DND-41 (cell line): ENCODE data around the gene F2RL3.

Experiments used
- ATAC-seq: fragments of 200-7000 bp; cut with Tn5 transposase; 3 replicates; pipeline ENCODE4 v1.9.1; 2021; ENCODE audit warnings: low read depth; ENCODE audit not compliant: insufficient read depth
- DNase-seq: peaks from one replicate; pipeline ENCODE4 v3.0.0-alpha.2; 2020
- H2AFZ ChIP-seq: 2 replicates; pipeline ENCODE4 v1.6.0; 2012; ENCODE audit warnings: low read depth, low read length
- H3K27ac ChIP-seq: 2 replicates; pipeline ENCODE4 v1.5.1; 2012; ENCODE audit warnings: low read length, inconsistent platforms
- H3K27me3 ChIP-seq: fragments of 200-600 bp; sonication (generic); 2 replicates; pipeline ENCODE4 v1.6.0; 2012; ENCODE audit warnings: low read length, mild to moderate bottlenecking, inconsistent platforms; ENCODE audit not compliant: insufficient read depth, poor library complexity
- H3K36me3 ChIP-seq: 2 replicates; pipeline ENCODE4 v1.5.1; 2012; ENCODE audit warnings: low read length, inconsistent platforms; ENCODE audit not compliant: insufficient read depth
- H3K4me1 ChIP-seq: 2 replicates; pipeline ENCODE4 v1.5.1; 2012; ENCODE audit warnings: mild to moderate bottlenecking, low read length; ENCODE audit not compliant: insufficient read depth
- H3K4me2 ChIP-seq: 2 replicates; pipeline ENCODE4 v1.6.0; 2012; ENCODE audit warnings: mild to moderate bottlenecking, moderate library complexity, low read length, inconsistent platforms; ENCODE audit not compliant: insufficient read depth
- H3K4me3 ChIP-seq, 2 experiments: fragments of 200-600 bp in 1 of 2; shearing (Covaris generic) in 1 of 2; 2 replicates each; pipeline ENCODE4 v1.5.1; 2012 to 2016; ENCODE audit warnings: inconsistent platforms in 2 of 2, low read length in 2 of 2, mild to moderate bottlenecking in 2 of 2, low read depth in 1 of 2, moderate library complexity in 1 of 2
- H3K79me2 ChIP-seq: 2 replicates; pipeline ENCODE4 v1.6.0; 2012; ENCODE audit warnings: low read length, inconsistent platforms; ENCODE audit not compliant: insufficient read depth
- H3K9ac ChIP-seq: 2 replicates; pipeline ENCODE4 v1.6.0; 2012; ENCODE audit warnings: low read depth, mild to moderate bottlenecking, inconsistent platforms, low read length, moderate library complexity
- H3K9me3 ChIP-seq: 2 replicates; pipeline ENCODE4 v1.5.1; 2012; ENCODE audit warnings: low read length, moderate library complexity, mild to moderate bottlenecking, inconsistent platforms; ENCODE audit not compliant: insufficient read depth, severe bottlenecking
- H4K20me1 ChIP-seq: 2 replicates; pipeline ENCODE4 v1.6.0; 2012; ENCODE audit warnings: low read length; ENCODE audit not compliant: insufficient read depth
- CTCF ChIP-seq: IDR thresholded peaks from 2 replicates; pipeline ENCODE4 v1.5.1; 2012; ENCODE audit warnings: borderline replicate concordance, low read length, moderate library complexity, mild to moderate bottlenecking; ENCODE audit not compliant: poor library complexity, severe bottlenecking; ENCODE audit errors: extremely low read depth
- EZH2 ChIP-seq: IDR thresholded peaks from 3 replicates; pipeline ENCODE4 v1.6.1; 2012; ENCODE audit warnings: borderline replicate concordance, low read depth, mild to moderate bottlenecking, moderate library complexity, low read length, inconsistent platforms; ENCODE audit not compliant: severe bottlenecking

F2RL3 gene

GRCh38 chr19:16890461-16891184 is 1.8 kb downstream of the F2RL3 start:
- H3K9me3 ChIP-seq = no peaks in the 10 kb centered on the region
- ATAC-seq (no peak), DNase-seq (no peak)
- H3K27ac ChIP-seq = no peak overlapping the region
- no peaks in the 10 kb centered on the region for H4K20me1 ChIP-seq
- no peak overlapping the region for H3K4me2 ChIP-seq
- H3K36me3 ChIP-seq = no peaks in the 10 kb centered on the region
- no peak overlapping the region for H3K4me3 ChIP-seq
- no peak overlapping the region for H3K9ac ChIP-seq
- no peaks in the 10 kb centered on the region for H3K79me2 ChIP-seq
- H2AFZ ChIP-seq = no peak overlapping the region
- TF ChIP-seq EZH2 = no peak
- no peak for TF ChIP-seq CTCF
- no peaks in the 10 kb centered on the region for H3K27me3 ChIP-seq
- no peaks in the 10 kb centered on the region for H3K4me1 ChIP-seq

- no peak overlapping the region for H3K4me3 ChIP-seq
- no peak overlapping the region for H3K9ac ChIP-seq
- H3K4me1 ChIP-seq = no peaks in the 10 kb centered on the region
Observed at GRCh38 chr19:16891696-16892382, 3.0 kb downstream of the F2RL3 start.

GRCh38 chr19:16892436-16892835 is 3.6 kb downstream of the F2RL3 start:
- Histone ChIP-seq H3K36me3 (no peaks in the 10 kb centered on the region), H2AFZ (no peak overlapping the region), H3K27ac (no peak overlapping the region), H3K27me3 (no peaks in the 10 kb centered on the region), H3K9me3 (no peaks in the 10 kb centered on the region), H4K20me1 (no peaks in the 10 kb centered on the region), H3K79me2 (no peaks in the 10 kb centered on the region), H3K4me1 (no peaks in the 10 kb centered on the region), H3K4me3 (no peak overlapping the region), H3K4me2 (no peak overlapping the region), H3K9ac (no peak overlapping the region)
- peak; percentile 35 for DNase-seq
- ATAC-seq = peak; percentile 48
- TF ChIP-seq CTCF = no peak

More at GRCh38 chr19:16891696-16892382, 3.0 kb downstream of the F2RL3 start:
- Histone ChIP-seq H3K79me2 (no peaks in the 10 kb centered on the region), H4K20me1 (no peaks in the 10 kb centered on the region), H3K27me3 (no peaks in the 10 kb centered on the region), H3K36me3 (no peaks in the 10 kb centered on the region), H3K27ac (no peak overlapping the region), H2AFZ (no peak overlapping the region), H3K4me2 (no peak overlapping the region), H3K9me3 (no peaks in the 10 kb centered on the region)
- DNase-seq (no peak), ATAC-seq (no peak)
- TF ChIP-seq CTCF (no peak), EZH2 (no peak)
